Activated T-cell treated with anti-CD3 and anti-CD28 coated beads, Interleukin-2, amount 50 U/mL, for 1 hour (primary cell): ENCODE results near the gene VPS45.
"Not testable (repeated sequence)": the region's sequence is repeated elsewhere in the genome, so short reads cannot be mapped to it uniquely, and the experiment has no call there.

ENCODE experiments used
- DNase-seq: peaks from one replicate; pipeline ENCODE4 v3.0.0-alpha.2; 2020

VPS45 gene

GRCh38 chr1:150161747-150162581 lies 94.4 kb downstream of the VPS45 start:
- no peak for DNase-seq

GRCh38 chr1:150162582-150162861 lies 94.9 kb downstream of the VPS45 start:
- DNase-seq = no peak

- DNase-seq = no peak
These were observed 95.5 kb downstream of the VPS45 start for GRCh38 chr1:150162862-150163706.

GRCh38 chr1:150164224-150164623 lies 96.6 kb downstream of the VPS45 start:
- DNase-seq = no peak

GRCh38 chr1:150164779-150165178 lies 97.2 kb downstream of the VPS45 start:
- DNase-seq = no peak

- DNase-seq = peak; percentile 62
These were observed 98.3 kb downstream of the VPS45 start for GRCh38 chr1:150165622-150166612.

GRCh38 chr1:150168960-150169601 lies 101.5 kb downstream of the VPS45 start:
- DNase-seq = peak; percentile 60

GRCh38 chr1:150171801-150172200 lies 104.2 kb downstream of the VPS45 start:
- no peak for DNase-seq

- no peak for DNase-seq
These were observed 105.6 kb downstream of the VPS45 start for GRCh38 chr1:150173141-150173585.

- DNase-seq = no peak
These were observed 109.0 kb downstream of the VPS45 start for GRCh38 chr1:150176593-150176992.

- no peak for DNase-seq
These were observed 111.0 kb downstream of the VPS45 start for GRCh38 chr1:150178548-150178947.

GRCh38 chr1:150179867-150180266 lies 112.3 kb downstream of the VPS45 start:
- no peak for DNase-seq

GRCh38 chr1:150180474-150180873 lies 112.9 kb downstream of the VPS45 start:
- no peak for DNase-seq

- DNase-seq = no peak
These were observed 114.7 kb downstream of the VPS45 start for GRCh38 chr1:150182247-150182646.

GRCh38 chr1:150183061-150183460 lies 115.5 kb downstream of the VPS45 start:
- DNase-seq = no peak

GRCh38 chr1:150185481-150185880 lies 117.9 kb downstream of the VPS45 start:
- DNase-seq = no peak

- DNase-seq = not testable (repeated sequence)
These were observed 118.8 kb downstream of the VPS45 start for GRCh38 chr1:150186438-150186788.

- DNase-seq = no peak
These were observed 119.4 kb downstream of the VPS45 start for GRCh38 chr1:150186789-150187559.

- DNase-seq = peak; percentile 21
These were observed 120.0 kb downstream of the VPS45 start for GRCh38 chr1:150187560-150187931.

- no peak for DNase-seq
These were observed 124.4 kb downstream of the VPS45 start for GRCh38 chr1:150192012-150192411.

GRCh38 chr1:150194381-150195031 lies 126.9 kb downstream of the VPS45 start:
- DNase-seq = no peak
